ENCODE data around the gene WDCP.
"Not testable (repeated sequence)": the region's sequence is repeated elsewhere in the genome, so short reads cannot be mapped to it uniquely, and the experiment has no call there.

WDCP gene, protein sequence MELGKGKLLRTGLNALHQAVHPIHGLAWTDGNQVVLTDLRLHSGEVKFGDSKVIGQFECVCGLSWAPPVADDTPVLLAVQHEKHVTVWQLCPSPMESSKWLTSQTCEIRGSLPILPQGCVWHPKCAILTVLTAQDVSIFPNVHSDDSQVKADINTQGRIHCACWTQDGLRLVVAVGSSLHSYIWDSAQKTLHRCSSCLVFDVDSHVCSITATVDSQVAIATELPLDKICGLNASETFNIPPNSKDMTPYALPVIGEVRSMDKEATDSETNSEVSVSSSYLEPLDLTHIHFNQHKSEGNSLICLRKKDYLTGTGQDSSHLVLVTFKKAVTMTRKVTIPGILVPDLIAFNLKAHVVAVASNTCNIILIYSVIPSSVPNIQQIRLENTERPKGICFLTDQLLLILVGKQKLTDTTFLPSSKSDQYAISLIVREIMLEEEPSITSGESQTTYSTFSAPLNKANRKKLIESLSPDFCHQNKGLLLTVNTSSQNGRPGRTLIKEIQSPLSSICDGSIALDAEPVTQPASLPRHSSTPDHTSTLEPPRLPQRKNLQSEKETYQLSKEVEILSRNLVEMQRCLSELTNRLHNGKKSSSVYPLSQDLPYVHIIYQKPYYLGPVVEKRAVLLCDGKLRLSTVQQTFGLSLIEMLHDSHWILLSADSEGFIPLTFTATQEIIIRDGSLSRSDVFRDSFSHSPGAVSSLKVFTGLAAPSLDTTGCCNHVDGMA

DNA sequence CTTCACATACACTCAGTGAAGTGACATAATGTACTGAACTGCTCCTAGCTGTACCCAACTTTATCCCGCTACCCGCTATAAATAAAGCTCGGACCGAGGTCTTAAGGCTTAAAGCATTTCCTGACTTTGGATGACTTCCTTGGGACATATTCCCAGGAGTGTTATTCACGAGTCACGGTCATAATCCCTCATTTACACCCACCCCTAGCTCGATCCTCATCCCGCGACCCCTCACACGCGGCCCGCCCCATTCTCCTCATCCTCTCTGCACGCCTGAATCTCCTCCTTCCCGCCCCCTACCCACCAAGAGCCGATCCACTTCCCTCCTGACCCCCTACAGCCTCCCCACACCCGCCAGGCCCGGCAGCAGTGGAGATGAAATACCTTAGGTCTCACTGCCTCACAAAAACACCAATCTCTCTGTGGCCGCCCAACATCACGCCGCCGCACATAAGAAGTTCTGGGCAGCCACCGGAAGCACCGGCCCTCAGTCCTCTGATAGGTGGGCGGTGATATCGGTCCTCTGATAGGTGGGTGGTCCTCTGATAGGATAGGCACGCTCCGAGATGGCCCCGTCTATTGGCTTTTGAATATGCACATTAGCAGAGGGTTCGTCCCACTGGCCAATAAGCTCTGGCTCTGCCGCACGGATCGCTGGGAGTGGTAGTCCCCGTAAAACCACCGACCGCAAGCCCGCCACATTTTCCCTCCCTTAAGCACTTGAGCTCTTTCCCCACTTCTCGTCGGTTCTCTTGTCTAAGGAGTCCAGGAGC, at the start of gene WDCP:
Gene WDCP (minus strand): TSS at position 462 of the 773 bp plus-strand sequence. CDS start 7,897 bp downstream, outside the sequence.
- Histone ChIP-seq H3K27ac (peak within 1 kb of the TSS in 18 of 21 experiments; percentile 14 to 83 (median 71)), H3K4me3 (peak within 1 kb of the TSS; percentile 54 to 87 (median 65))

DNA sequence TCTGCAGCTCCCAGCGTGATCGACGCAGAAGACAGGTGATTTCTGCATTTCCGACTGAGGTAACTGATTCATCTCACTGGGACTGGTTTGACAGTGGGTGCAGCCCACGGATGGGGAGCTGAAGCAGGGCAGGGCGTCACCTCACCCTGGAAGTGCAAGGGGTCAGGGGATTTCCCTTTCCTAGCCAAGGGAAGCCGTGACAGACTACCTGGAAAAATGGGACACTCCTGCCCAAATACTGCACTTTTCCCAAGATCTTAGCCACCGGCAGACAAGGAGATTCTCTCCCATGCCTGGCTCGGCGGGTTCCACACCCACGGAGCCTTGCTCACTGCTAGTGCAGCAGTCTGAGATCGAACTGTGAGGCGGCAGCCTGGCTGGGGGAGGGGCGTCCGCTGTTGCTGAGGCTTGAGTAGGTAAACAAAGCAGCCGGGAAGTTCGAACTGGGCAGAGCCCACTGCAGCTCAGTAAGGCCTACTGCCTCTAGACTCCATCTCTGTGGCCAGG, 48.0 kb upstream of the WDCP start:
- not testable (repeated sequence) for H3K4me3 ChIP-seq, H3K27ac ChIP-seq

GRCh38 chr2:24093270-24093669, 46.1 kb upstream of the WDCP start:
- H3K4me3 ChIP-seq, H3K27ac ChIP-seq: not testable (repeated sequence)

DNA sequence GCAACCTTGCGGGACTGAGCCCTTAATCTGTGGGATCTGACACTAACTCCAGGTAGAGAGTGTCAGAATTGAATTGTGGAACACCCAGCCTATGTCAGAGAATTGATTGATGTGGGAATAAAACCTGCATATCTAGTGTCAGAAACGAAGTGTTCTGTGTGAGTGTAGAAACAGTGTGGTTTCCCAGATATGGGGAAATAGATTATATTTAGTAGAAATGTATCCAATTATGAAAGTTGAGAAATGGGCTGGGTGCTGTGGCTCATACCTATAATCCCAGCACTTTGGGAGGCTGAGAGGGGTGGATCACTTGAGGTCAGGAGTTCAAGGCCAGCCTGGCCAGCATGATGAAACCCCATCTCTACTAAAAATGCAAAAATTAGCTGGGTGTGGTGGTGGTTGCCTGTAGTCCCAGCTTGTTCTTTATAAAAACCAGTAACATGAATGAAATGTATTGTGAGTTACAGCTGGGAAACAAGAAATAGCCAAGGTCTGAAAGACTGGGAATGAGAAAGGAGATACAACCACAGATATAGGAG, 41.7 kb upstream of the WDCP start:
- Histone ChIP-seq H3K4me3 (no peak overlapping the region), H3K27ac (no peak overlapping the region)

- no peak overlapping the region for H3K27ac ChIP-seq
These were observed 39.8 kb upstream of the WDCP start for GRCh38 chr2:24087032-24087431.

GRCh38 chr2:24086241-24086640, 39.0 kb upstream of the WDCP start:
- H3K4me3 ChIP-seq: no peak overlapping the region
- H3K27ac ChIP-seq: no peak overlapping the region

More at GRCh38 chr2:24087032-24087431, 39.8 kb upstream of the WDCP start:
- H3K4me3 ChIP-seq: no peak overlapping the region

DNA sequence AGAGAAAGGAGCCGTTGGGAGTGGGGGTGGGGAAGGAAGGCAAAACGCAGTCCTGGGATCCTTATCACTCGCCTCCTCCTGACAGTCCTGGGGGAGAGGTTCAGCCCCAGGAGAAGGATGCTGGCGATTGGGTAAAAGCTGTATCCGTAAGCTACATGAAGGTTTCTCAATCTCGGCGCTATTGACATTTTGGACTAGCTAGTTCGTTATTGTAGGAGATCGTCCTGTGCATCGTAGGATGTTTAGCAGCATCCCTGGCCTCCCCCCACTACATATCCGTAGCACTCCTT, 38.0 kb upstream of the WDCP start:
- Histone ChIP-seq H3K27ac (peak overlapping the region; percentile 10 to 94 (median 84)), H3K4me3 (peak overlapping the region; percentile 39 to 64 (median 55))

DNA sequence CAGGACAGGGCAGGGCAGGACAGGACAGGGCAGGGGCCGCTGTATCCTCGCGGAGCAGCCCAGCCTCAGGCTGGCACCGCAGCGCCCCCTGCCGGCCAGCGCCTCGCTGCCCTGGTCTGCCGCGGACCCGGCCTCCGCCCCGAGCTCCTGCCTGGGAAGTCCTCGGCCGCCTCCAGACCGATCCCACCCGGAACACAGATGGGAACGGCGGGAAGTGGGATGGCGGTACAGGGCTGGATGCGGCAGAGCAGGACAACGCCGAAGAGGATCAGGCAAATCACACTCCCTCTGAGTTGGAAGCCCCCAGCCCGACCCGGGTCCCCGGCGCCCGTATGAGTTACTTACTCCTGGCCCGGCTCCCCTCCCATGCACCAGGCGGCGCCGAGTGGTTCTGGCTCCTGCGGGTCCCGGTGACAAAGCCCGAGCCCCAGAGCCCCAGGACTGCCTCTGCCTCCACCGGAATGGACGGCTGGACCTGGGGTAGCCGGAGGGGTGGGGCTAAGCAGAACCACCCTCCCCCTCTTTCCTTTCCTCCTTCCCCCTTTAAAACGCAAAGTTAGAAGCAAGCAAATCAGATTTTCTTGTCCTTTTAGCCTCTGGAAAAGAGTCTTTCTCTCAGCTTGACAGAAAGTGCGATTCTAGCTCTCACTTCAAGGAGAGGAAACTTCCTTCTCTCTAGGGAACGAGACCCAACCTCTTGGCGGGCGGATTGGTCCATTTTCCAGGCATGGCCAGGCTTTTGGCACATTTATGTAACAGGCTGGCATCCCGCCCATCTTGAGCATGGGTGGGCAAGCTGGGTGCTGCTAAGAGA, 37.4 kb upstream of the WDCP start, which contains the start of gene TP53I3:
Gene TP53I3 (minus strand): TSS at position 449 of the 814 bp plus-strand sequence. CDS start 508 bp downstream, outside the sequence.
- H3K4me3 ChIP-seq: peak within 1 kb of the TSS; percentile 39 to 64 (median 55)

DNA sequence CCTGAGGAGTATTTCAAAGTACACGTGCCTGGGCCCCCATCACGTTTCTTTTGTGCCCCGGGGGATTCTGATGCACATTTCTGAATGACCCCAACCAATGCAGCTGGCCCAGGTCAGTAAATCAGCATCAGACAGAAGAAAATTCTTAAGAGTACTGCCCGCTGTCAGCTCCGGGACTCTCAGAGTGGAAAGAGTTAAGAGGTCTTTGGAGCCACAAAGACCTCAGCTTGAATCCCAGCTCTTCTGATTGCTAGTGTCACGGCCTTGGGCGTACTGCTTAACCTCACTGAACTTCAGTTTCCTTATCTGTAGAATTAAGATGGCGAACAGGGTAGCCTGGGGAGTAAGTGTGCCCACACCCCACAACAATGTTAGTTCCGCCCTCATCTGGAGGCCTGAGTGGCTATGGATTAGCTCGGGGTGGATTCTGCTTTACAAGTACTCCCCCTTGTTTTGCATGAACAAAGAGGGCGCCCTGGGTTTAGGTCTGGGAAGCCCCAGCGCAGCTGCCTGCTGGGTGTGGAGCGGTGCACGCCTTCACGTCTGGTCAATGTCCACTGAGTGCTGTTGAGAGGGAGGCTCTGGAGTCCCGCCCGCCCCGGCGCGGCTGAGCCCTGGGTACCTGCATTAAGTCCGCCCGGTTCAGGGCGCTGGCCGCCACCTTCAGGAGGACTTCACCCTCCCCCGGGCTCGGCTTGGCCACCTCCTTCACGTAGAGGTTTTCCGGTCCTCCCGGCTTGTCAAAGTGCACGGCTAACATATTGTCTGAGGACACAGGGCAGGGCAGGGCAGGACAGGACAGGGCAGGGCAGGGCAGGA, 36.6 kb upstream of the WDCP start:
- H3K27ac ChIP-seq: peak overlapping the region; percentile 14 to 94 (median 84)
- peak overlapping the region; percentile 39 to 64 (median 55) for H3K4me3 ChIP-seq

More for the DNA sequence above, 37.4 kb upstream of the WDCP start, which contains the start of gene TP53I3:
- H3K27ac ChIP-seq: peak within 1 kb of the TSS; percentile 14 to 94 (median 84)

DNA sequence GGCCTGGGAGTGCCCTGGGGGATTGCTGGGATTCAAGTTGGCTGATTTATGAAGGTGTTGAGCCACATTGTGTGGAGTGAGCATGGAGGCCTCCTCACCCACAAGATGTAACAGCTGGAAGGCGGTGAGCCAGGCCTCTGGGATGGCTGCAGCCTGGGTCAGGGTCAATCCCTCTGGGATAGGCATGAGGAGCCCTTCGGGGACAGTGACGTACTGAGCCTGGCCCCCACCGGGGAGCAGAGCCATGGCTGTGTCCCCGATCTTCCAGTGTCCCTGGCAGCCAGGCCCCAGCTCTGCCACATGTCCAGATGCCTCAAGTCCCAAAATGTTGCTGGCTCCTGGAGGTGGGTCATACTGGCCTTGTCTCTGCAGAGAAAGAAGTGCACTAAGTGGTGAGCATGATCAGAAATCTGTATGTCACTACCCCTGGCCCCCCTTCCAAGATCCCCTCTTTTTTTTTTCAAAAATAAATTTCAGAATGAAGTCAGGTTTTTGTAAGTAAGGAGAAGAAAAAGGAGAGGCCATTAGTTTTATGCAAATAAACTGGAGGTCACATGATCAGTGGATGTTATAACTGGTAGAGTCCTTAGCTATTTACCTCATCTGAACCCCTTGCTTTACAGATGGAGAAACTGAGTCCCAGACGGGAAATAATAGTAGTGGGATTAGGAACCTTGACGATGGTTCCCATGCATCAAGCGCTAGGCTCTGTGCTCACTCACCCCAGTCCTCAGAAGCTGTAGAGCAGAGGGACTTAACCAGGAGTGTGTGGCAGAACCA, 35.8 kb upstream of the WDCP start:
- H3K27ac ChIP-seq: peak overlapping the region in 20 of 21 experiments; percentile 56 to 94 (median 85)
- peak overlapping the region; percentile 39 to 64 (median 55) for H3K4me3 ChIP-seq

- H3K27ac ChIP-seq: no peak overlapping the region
- H3K4me3 ChIP-seq: no peak overlapping the region
These were observed 33.5 kb upstream of the WDCP start for GRCh38 chr2:24080701-24081100.

- H3K27ac ChIP-seq: peak overlapping the region in 18 of 21 experiments; percentile 75 to 97 (median 91)
- peak overlapping the region in 5 of 7 experiments; percentile 66 to 83 (median 77) for H3K4me3 ChIP-seq
These were observed 30.7 kb upstream of the WDCP start for GRCh38 chr2:24077879-24078278.

GRCh38 chr2:24077535-24077877, 30.3 kb upstream of the WDCP start:
- Histone ChIP-seq H3K27ac (peak overlapping the region; percentile 48 to 97 (median 90)), H3K4me3 (peak overlapping the region; percentile 66 to 83 (median 77))

- peak overlapping the region; percentile 48 to 97 (median 90) for H3K27ac ChIP-seq
These were observed 29.8 kb upstream of the WDCP start for GRCh38 chr2:24076849-24077534.

DNA sequence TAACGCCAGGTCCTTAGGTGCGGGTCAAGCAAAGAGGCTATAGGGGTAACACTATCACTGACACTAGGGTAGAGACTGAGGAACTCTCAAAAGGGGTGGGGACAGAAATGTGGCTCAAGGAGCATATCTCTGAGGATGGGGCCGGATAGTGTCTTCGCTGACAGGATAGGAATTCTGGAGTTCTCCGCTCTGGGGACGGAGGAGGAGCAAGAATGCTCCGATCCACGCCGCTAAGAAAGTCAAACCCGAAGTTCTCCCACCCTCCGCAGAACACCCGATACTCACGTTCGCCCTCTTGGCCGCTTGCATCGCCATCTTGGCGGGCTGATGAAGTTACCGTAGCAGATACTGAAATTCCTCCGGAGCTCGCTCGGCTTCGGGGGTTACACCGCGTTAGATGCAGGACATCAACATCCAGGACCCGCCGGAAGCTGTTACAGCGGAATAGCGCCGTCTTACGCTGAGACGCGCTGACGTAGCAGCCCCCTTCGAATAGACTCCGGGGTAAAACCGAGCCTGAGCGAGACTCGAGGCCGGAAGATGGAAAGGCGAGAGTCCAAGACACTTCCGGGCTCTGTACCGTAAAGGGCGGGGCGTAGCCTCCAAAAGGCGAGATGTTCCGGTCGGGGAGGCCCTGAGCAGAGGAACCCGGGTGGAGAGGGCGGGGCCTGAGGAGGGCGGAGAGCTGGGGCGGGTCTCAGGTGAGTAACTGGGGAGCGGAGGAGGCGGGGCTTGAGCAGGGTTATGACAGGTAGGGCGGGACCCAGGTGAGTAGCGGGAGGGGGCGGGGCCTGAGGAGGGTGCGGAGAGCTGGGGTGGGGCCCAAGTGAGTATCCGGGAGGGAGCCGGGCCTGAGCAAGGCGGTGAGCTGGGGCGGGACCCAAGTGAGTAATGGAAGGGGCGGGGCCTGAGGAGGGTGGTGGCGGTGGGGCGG, 29.0 kb upstream of the WDCP start, which contains the start of gene SF3B6:
Gene SF3B6 (minus strand): TSS at position 412 of the 934 bp plus-strand sequence. CDS start 97 bp downstream, at position 315.
- Histone ChIP-seq H3K27ac (peak within 1 kb of the TSS; percentile 48 to 97 (median 90)), H3K4me3 (peak within 1 kb of the TSS; percentile 66 to 83 (median 77))

More at GRCh38 chr2:24076849-24077534, 29.8 kb upstream of the WDCP start:
- H3K4me3 ChIP-seq: peak overlapping the region; percentile 66 to 83 (median 77)
